Effector memory CD4-positive, alpha-beta T cell (primary cell): ENCODE measurements around the gene PRKAG2.
A peak's percentile ranks its signal among the peaks of the same experiment; 100 is the strongest.

Source experiments
- DNase-seq, 3 donors: peaks; one replicate each; pipeline ENCODE4 v3.0.0-alpha.2; 2020
- H3K27ac ChIP-seq: 2 replicates; pipeline ENCODE4 v1.7.0; 2013; ENCODE audit warnings: mild to moderate bottlenecking, low read length, moderate library complexity; ENCODE audit not compliant: insufficient read depth, poor library complexity, severe bottlenecking
- H3K27me3 ChIP-seq: replicated peaks from 2 replicates; pipeline ENCODE4 v1.7.0; 2013; ENCODE audit warnings: mild to moderate bottlenecking, low read length; ENCODE audit not compliant: insufficient read depth, control insufficient read depth, poor library complexity, severe bottlenecking
- H3K36me3 ChIP-seq: 2 replicates; pipeline ENCODE4 v1.7.0; 2013; ENCODE audit warnings: mild to moderate bottlenecking, low read length, moderate library complexity; ENCODE audit not compliant: control insufficient read depth, insufficient read depth
- H3K4me1 ChIP-seq: 2 replicates; pipeline ENCODE4 v1.7.0; 2013; ENCODE audit warnings: low read length, mild to moderate bottlenecking; ENCODE audit not compliant: control insufficient read depth, insufficient read depth, poor library complexity, severe bottlenecking
- H3K4me3 ChIP-seq: 2 replicates; pipeline ENCODE4 v1.7.0; 2013; ENCODE audit warnings: low read length, low read depth, mild to moderate bottlenecking; ENCODE audit not compliant: insufficient read depth, poor library complexity, severe bottlenecking
- H3K9me3 ChIP-seq: 2 replicates; pipeline ENCODE4 v1.7.0; 2013; ENCODE audit warnings: mild to moderate bottlenecking, low read length, moderate library complexity; ENCODE audit not compliant: control insufficient read depth

The PRKAG2 gene

DNA sequence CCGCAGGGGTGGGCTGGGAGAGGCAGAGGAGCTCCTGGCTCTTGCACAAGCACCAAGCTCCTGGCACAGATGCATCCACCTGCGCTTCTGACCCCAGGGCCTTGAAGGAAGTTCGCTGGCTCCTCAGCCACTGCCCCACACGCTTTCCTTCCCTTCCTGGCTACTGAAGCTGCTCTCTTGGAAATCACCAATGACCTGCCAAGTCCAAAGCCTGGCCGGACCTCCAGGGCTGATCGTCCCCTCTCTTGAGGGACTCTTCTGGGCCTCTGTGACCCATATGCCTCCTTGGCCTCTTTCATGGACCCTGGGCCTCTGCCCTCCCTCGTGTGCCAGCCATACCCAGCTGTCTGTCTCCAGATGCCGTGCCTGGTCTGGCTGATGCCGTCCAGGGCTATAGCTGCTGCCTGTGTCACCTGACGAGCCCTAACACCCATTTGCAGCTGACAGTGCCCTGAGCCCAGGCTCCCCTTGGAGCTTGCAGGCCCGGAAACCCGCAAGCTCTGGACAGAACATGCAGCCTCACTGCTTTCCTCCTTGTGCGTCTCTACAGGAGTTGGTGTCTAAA lies 113.4 kb downstream of the PRKAG2 start:
- H3K27me3 ChIP-seq, result no peaks in the 10 kb centered on the region
- H3K4me1 ChIP-seq, result peaks cover 6% of the 10 kb centered on the region
- no peaks in the 10 kb centered on the region for H3K9me3 ChIP-seq
- H3K4me3 ChIP-seq, result no peak overlapping the region
- DNase-seq, result no peak
- no peak overlapping the region for H3K27ac ChIP-seq
- H3K36me3 ChIP-seq, result no peaks in the 10 kb centered on the region

DNA sequence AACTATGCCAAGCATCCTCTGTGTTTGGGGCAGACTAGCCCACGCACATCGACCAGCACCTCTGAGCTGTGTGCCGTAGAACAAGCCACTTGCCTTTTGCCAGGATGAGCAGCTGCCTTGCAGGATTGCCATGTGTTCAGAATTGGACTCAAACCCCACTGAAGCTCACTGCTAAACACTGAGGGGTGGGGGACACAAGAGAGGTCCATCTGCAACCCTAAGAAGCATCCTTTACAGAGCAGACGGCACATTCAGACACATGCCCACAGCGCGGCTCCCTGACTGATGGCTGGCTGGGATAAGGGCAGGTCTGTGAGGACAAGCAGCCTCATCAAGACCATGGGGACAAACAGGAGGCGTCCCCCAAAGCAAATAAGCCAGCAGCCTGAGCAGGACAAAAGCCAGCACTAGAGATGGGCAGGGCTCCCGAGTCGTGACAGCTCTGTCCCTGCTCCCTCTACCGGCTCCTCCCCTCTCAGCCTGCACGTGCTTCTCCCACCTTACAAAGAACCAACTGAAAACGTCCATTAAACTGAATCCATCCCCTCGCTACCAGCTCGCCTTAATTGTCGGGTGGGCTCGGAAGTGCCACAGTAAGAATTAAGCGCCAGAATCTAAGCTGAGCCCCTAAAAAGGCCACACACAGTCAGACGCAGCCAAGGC lies 114.2 kb downstream of the PRKAG2 start:
- Histone ChIP-seq H3K27me3 (no peaks in the 10 kb centered on the region), H3K4me1 (peaks cover 5% of the 10 kb centered on the region), H3K9me3 (no peaks in the 10 kb centered on the region), H3K4me3 (no peak overlapping the region), H3K27ac (no peak overlapping the region), H3K36me3 (no peaks in the 10 kb centered on the region)
- DNase-seq, result no peak

DNA sequence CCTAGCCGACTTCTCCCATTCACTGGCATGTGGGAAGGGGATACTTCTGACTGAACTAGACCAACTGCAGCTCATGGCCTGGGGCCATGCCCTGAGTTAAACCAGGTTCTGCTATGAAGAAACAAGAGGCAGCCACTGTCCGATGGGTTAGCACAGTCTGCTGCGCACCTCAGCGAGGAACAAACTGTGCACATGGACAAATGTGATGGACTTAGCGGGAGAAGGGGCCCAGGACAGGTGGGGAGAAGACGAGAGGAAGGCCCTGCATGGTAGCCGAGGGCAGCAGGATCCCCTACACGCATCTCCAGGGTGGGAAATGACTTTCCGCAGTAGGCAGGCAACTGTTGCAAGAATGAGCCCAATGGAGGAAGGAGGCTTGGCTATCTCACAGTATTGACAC lies 115.0 kb downstream of the PRKAG2 start:
- Histone ChIP-seq H3K27me3 (no peaks in the 10 kb centered on the region), H3K9me3 (no peaks in the 10 kb centered on the region), H3K4me1 (peaks cover 5% of the 10 kb centered on the region), H3K27ac (no peak overlapping the region), H3K4me3 (no peak overlapping the region), H3K36me3 (no peaks in the 10 kb centered on the region)
- no peak for DNase-seq

DNA sequence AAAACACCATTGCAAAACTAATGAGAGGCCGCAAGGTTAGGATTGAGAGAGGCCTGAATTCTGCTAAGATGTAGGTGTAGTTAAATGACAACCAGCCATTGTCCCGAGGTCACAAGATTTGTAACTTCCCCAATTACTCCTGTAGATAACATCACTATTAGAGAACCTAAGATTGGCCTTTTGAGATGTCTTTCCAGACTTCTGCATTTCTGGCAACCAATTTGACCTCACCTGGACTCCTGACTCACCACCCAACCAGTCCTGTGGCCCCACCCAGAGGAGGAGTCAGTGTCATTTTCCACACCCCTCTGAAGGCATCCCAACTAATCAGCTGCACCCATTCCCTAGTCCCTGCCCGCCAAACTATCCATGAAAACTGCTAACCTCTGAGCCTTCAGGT lies 115.7 kb downstream of the PRKAG2 start:
- H3K4me1 ChIP-seq, result peaks cover 5% of the 10 kb centered on the region
- H3K27me3 ChIP-seq, result no peaks in the 10 kb centered on the region
- H3K4me3 ChIP-seq, result no peak overlapping the region
- H3K36me3 ChIP-seq, result no peaks in the 10 kb centered on the region
- H3K27ac ChIP-seq, result no peak overlapping the region
- DNase-seq, result no peak
- no peaks in the 10 kb centered on the region for H3K9me3 ChIP-seq

DNA sequence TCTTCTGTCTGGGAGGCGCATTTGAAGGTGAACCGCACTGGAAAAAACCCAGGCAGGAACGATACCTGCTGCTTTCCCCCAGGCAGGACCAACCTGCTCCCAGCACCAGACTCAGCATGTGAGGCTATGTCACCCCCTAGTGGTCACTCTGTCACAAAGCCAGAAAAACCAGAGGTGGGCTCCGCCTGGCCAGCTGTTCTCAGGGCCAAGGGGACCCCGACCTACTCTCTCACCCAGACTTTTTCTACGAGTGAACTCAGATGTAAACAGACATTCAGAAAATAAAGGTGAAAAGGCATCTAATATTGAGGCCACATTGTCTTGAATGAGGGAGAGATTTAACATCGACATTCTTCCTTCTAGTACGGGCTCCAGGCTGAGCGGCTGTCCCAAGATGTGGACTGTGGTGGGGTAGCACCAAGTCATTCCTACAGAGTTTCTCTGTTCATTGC lies 117.3 kb downstream of the PRKAG2 start:
- H3K4me1 ChIP-seq, result peaks cover 11% of the 10 kb centered on the region
- DNase-seq, result peak; percentile 13 to 38 (median 24)
- no peaks in the 10 kb centered on the region for H3K9me3 ChIP-seq
- no peak overlapping the region for H3K4me3 ChIP-seq
- H3K27me3 ChIP-seq, result no peaks in the 10 kb centered on the region
- H3K36me3 ChIP-seq, result no peaks in the 10 kb centered on the region
- H3K27ac ChIP-seq, result no peak overlapping the region

DNA sequence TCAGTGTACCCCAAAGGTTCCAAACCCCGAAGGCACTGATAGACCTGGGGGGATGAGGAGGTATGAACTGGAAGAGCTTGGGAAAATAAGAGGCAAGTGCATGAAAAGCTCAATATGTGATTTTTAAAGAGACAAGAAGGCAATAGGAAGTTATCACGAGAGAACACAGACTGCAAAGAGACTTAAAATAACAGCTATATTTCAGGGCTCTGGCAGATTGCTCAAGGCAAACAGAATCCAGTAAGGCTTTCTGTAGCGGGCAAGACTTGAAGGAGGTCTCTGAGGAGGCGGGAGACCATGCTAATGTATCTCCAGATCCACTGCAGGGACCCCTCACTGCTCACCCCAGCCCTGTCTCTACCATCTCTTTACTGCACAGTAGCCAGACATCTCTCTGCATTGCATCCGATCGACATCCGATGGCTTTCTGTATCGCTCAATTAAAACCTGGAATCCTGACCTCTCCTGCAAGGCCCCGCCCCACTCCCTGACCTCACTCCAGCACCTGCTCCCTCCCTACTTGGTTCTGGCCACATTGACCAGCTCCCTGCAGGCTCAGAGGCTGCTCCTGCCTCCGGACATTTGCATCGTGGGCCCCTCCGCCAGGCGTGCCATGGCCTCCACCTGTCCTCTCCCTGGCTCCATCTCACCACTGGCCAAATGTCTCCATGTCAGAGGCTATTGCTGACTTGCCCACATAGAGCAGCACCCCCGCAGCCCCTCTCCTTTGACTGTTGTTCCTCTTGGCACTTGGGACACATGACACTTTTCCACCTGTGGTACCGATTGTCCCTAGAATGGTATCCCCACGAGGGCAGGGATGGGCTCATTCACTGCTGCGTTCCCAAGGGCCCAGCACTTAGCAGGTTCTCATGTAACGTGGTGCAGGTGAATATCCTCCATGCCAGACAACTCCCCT lies 118.0 kb downstream of the PRKAG2 start:
- Histone ChIP-seq H3K27me3 (no peaks in the 10 kb centered on the region), H3K9me3 (no peaks in the 10 kb centered on the region), H3K4me3 (no peak overlapping the region), H3K36me3 (no peaks in the 10 kb centered on the region), H3K27ac (no peak overlapping the region), H3K4me1 (peaks cover 11% of the 10 kb centered on the region)
- DNase-seq, result no peak

DNA sequence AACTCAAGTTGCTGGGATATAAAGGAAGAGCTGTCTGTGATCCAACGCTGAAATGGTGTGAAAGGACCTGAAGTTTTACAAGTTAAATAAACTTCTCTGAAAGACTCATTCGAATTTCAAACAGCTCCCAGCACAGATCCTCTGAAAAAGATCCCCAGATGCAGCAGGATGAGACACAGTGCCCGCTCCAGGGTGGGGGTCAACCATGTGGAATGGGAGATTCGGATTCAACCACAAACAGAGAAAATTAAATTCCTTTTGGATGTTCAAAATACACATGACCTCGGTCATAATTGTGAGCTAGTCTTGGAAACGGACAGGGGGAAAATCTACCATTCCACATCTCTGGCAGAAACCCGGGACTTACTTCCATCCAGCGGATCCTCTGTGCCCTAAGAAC lies 119.6 kb downstream of the PRKAG2 start:
- Histone ChIP-seq H3K4me3 (no peak overlapping the region), H3K27ac (no peak overlapping the region), H3K4me1 (peaks cover 11% of the 10 kb centered on the region), H3K36me3 (no peaks in the 10 kb centered on the region), H3K9me3 (no peaks in the 10 kb centered on the region), H3K27me3 (no peaks in the 10 kb centered on the region)
- no peak for DNase-seq

DNA sequence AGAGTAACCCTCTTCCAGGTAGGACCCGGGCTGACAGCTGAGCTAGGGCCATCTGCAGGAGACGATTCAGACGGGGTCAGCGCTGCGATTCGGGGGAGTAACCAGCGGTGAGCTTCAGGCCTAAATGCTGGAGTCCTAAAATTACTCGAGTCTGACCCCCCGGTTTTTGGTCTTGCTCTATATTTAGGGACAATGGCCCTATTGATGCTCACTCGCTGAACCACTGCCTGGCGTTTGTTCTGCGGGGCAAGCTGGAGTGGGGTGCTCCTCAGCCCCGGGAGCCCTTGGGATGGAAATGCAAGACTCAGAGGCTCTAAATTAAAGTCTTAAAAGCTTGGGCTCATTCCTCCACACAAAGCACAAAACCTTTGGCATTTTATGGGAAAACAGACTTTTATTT lies 120.0 kb downstream of the PRKAG2 start:
- H3K9me3 ChIP-seq, result no peaks in the 10 kb centered on the region
- no peak for DNase-seq
- peaks cover 3% of the 10 kb centered on the region for H3K36me3 ChIP-seq
- no peaks in the 10 kb centered on the region for H3K27me3 ChIP-seq
- H3K4me1 ChIP-seq, result peaks cover 11% of the 10 kb centered on the region
- no peak overlapping the region for H3K4me3 ChIP-seq
- no peak overlapping the region for H3K27ac ChIP-seq

DNA sequence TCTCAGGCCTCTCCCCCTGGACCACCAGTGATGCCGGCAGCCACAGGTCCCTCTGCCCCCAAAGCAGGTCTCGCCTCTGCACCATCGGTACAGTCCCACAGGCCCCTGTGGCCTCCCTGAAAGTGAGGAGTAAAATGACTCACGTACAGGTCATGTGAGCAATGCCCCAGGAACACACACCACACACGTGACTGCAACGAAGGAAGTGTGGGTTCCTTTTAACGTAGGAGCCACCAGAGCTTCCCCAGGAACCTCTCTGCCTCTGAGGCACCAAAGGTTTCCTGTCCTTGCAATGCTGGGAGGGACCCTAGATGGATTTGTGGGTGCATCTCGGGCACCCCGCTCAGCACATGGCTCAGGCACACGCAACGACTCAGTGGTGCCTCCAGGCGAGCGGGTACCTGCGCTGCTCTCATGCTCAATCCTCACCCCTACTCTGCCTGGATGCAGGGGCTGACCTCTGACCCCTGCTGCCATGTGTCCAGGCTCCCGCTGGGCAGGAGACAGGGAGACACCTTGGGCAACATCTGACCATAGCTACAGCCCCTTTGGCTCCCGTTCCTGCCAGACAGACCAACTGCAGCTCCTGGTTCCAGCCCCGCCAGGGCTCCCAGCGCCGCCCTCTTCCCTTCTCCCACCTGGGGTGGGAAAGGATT lies 120.7 kb downstream of the PRKAG2 start:
- H3K36me3 ChIP-seq, result peaks cover 7% of the 10 kb centered on the region
- peak; percentile 16 to 40 (median 19) for DNase-seq
- H3K4me1 ChIP-seq, result peaks cover 11% of the 10 kb centered on the region
- no peak overlapping the region for H3K4me3 ChIP-seq
- H3K9me3 ChIP-seq, result no peaks in the 10 kb centered on the region
- peak overlapping the region; percentile 0 for H3K27ac ChIP-seq
- no peaks in the 10 kb centered on the region for H3K27me3 ChIP-seq
